H1 (cell line): ENCODE results near the gene CD59. TPM values are rescaled to one million over a fixed set of nuclear protein-coding genes. Genes with fewer than 3 reads are reported as not detected.

ENCODE experiments used
- CTCF ChIA-PET: fragments of 300-600 bp; sonication (Branson Sonifier 250); formaldehyde crosslinking; loops from one replicate; lab custom pipeline; 2021; ENCODE audit not compliant: partially characterized antibody; lab: Charles Lee
- POLR2A ChIA-PET: fragments of 300-600 bp; sonication (Branson Sonifier 250); formaldehyde crosslinking; loops from one replicate; lab custom pipeline; 2021; ENCODE audit warnings: inconsistent platforms; ENCODE audit not compliant: partially characterized antibody; lab: Charles Lee
- DNase-seq, 2 experiments: peaks; one replicate each; pipeline versions ENCODE4 v3.0.0 to v3.0.0-alpha.2; 2010 to 2022; ENCODE audit warnings: low spot score in 2 of 2, low read depth in 1 of 2, mixed read lengths in 1 of 2
- FAIRE-seq: peaks from 2 replicates; lab custom pipeline; 2011; peaks lifted over from hg19 to GRCh38; lab: Jason Lieb, UNC
- H2AFZ ChIP-seq: 2 replicates; pipeline ENCODE4 v1.8.1; 2012; ENCODE audit warnings: low read length, inconsistent platforms
- H2AK5ac ChIP-seq: 2 replicates; pipeline ENCODE4 v1.6.1; 2013; ENCODE audit warnings: low read depth, low read length
- H2BK120ac ChIP-seq: replicated peaks from 2 replicates; pipeline ENCODE3; 2013; ENCODE audit warnings: low read depth, low read length, inconsistent platforms
- H2BK12ac ChIP-seq: 2 replicates; pipeline ENCODE4 v1.6.1; 2013; ENCODE audit warnings: low read depth, low read length
- H2BK15ac ChIP-seq: 2 replicates; pipeline ENCODE4 v1.6.1; 2013; ENCODE audit warnings: low read length
- H2BK20ac ChIP-seq: 2 replicates; pipeline ENCODE4 v1.6.1; 2013; ENCODE audit warnings: low read length
- H2BK5ac ChIP-seq: 2 replicates; pipeline ENCODE4 v1.6.1; 2013; ENCODE audit warnings: low read depth, low read length
- H3K14ac ChIP-seq: 2 replicates; pipeline ENCODE4 v1.6.1; 2013; ENCODE audit warnings: inconsistent platforms; ENCODE audit not compliant: insufficient read length
- H3K18ac ChIP-seq: 2 replicates; pipeline ENCODE4 v1.6.1; 2013; ENCODE audit warnings: low read length; ENCODE audit errors: extremely low read depth
- H3K23ac ChIP-seq: 2 replicates; pipeline ENCODE4 v1.6.1; 2013; ENCODE audit warnings: inconsistent platforms; ENCODE audit not compliant: insufficient read length
- H3K23me2 ChIP-seq: 2 replicates; pipeline ENCODE4 v1.6.1; 2013; ENCODE audit warnings: low read depth, low read length
- H3K27ac ChIP-seq: 2 replicates; pipeline ENCODE4 v1.6.1; 2011; ENCODE audit warnings: low read depth, low read length, inconsistent platforms
- H3K27me3 ChIP-seq, 4 experiments: replicated peaks in 1 of 4; 1 replicate in 1 of 4; 2 replicates in 3 of 4; pipeline versions ENCODE4 v1.6.1 to v1.8.1; 2011 to 2013; ENCODE audit warnings: low read length in 3 of 4, mild to moderate bottlenecking in 3 of 4, inconsistent platforms in 2 of 4, mixed read lengths in 2 of 4, moderate library complexity in 1 of 4; ENCODE audit not compliant: control insufficient read depth in 3 of 4, insufficient read depth in 3 of 4; ENCODE audit errors: extremely low read depth in 1 of 4
- H3K36me3 ChIP-seq, 4 experiments: 2 replicates each; pipeline versions ENCODE4 v1.6.1 to v1.8.1; 2011 to 2013; ENCODE audit warnings: mild to moderate bottlenecking in 4 of 4, low read length in 3 of 4, moderate library complexity in 2 of 4, control low read depth in 1 of 4, inconsistent platforms in 1 of 4; ENCODE audit not compliant: insufficient read depth in 4 of 4, control insufficient read depth in 2 of 4
- H3K4ac ChIP-seq: replicated peaks from 2 replicates; pipeline ENCODE3; 2013; ENCODE audit warnings: low read length, low read depth, mixed read lengths, inconsistent platforms; ENCODE audit not compliant: insufficient read length
- H3K4me1 ChIP-seq, 4 experiments: replicated peaks in 1 of 4; 1 replicate in 1 of 4; 2 replicates in 3 of 4; pipeline versions ENCODE4 v1.6.1 to v1.8.1; 2011 to 2013; ENCODE audit warnings: low read length in 3 of 4, inconsistent platforms in 2 of 4, mixed read lengths in 1 of 4; ENCODE audit not compliant: insufficient read depth in 4 of 4, control insufficient read depth in 3 of 4
- H3K4me2 ChIP-seq, 2 experiments: 2 replicates each; pipeline versions ENCODE4 v1.6.1 to v1.8.1; 2011 to 2013; ENCODE audit warnings: low read depth in 2 of 2, low read length in 2 of 2, control low read depth in 1 of 2, inconsistent platforms in 1 of 2, mild to moderate bottlenecking in 1 of 2; ENCODE audit not compliant: insufficient read depth in 1 of 2
- H3K4me3 ChIP-seq, 4 experiments: fragments of 200-600, 300-600 bp in 1 of 4; sonication (generic), shearing (Covaris generic), sonication (Bioruptor Twin) in 1 of 4; 2 replicates each; pipeline versions ENCODE4 v1.5.1 to v1.8.1; 2011 to 2016; ENCODE audit warnings: low read length in 4 of 4, low read depth in 3 of 4, control low read depth in 2 of 4, inconsistent platforms in 2 of 4, mild to moderate bottlenecking in 2 of 4, mixed read lengths in 1 of 4, moderate library complexity in 1 of 4; ENCODE audit not compliant: insufficient read depth in 2 of 4; ENCODE audit errors: extremely low read depth in 1 of 4
- H3K56ac ChIP-seq: replicated peaks from 2 replicates; pipeline ENCODE3; 2013; ENCODE audit warnings: low read depth, mild to moderate bottlenecking, mixed read lengths, low read length, inconsistent platforms; ENCODE audit not compliant: insufficient read length
- H3K79me1 ChIP-seq: 2 replicates; pipeline ENCODE4 v1.6.1; 2013; ENCODE audit warnings: low read depth, low read length, control low read depth
- H3K79me2 ChIP-seq, 2 experiments: 2 replicates each; pipeline versions ENCODE4 v1.6.1 to v1.8.1; 2012 to 2013; ENCODE audit warnings: low read length in 2 of 2, mild to moderate bottlenecking in 2 of 2, inconsistent platforms in 1 of 2; ENCODE audit not compliant: insufficient read depth in 2 of 2, control insufficient read depth in 1 of 2
- H3K9ac ChIP-seq, 4 experiments: replicated peaks in 1 of 4; 1 replicate in 1 of 4; 2 replicates in 3 of 4; pipeline versions ENCODE4 v1.6.1 to v1.8.1; 2011 to 2013; ENCODE audit warnings: low read depth in 3 of 4, low read length in 3 of 4, control low read depth in 2 of 4, mild to moderate bottlenecking in 2 of 4, moderate library complexity in 2 of 4, inconsistent platforms in 1 of 4; ENCODE audit errors: extremely low read depth in 1 of 4
- H3K9me3 ChIP-seq, 2 experiments: 2 replicates each; pipeline versions ENCODE4 v1.6.1 to v1.8.1; 2012 to 2013; ENCODE audit warnings: mild to moderate bottlenecking in 2 of 2, moderate library complexity in 2 of 2, control low read depth in 1 of 2, inconsistent platforms in 1 of 2, low read depth in 1 of 2, low read length in 1 of 2, mixed read lengths in 1 of 2; ENCODE audit not compliant: insufficient read depth in 2 of 2
- H4K20me1 ChIP-seq, 2 experiments: replicated peaks in 1 of 2; 2 replicates each; pipeline versions ENCODE3 to v1.8.1; 2011 to 2013; ENCODE audit warnings: inconsistent platforms in 2 of 2, low read length in 2 of 2, mild to moderate bottlenecking in 1 of 2; ENCODE audit not compliant: insufficient read depth in 2 of 2, control insufficient read depth in 1 of 2
- H4K5ac ChIP-seq: 2 replicates; pipeline ENCODE4 v1.6.1; 2013; ENCODE audit warnings: low read length, low read depth, mixed read lengths, inconsistent platforms; ENCODE audit not compliant: insufficient read length
- H4K8ac ChIP-seq: 2 replicates; pipeline ENCODE4 v1.8.0; 2013; ENCODE audit warnings: mild to moderate bottlenecking, moderate library complexity, low read length, inconsistent platforms; ENCODE audit not compliant: insufficient read depth; ENCODE audit errors: extremely low read depth
- H4K91ac ChIP-seq: replicated peaks from 2 replicates; pipeline ENCODE3; 2013; ENCODE audit warnings: low read length, mixed read lengths, inconsistent platforms; ENCODE audit not compliant: insufficient read length
- BACH1 ChIP-seq: IDR thresholded peaks from 2 replicates; pipeline ENCODE4 v1.6.1; 2012; ENCODE audit warnings: low read length, improper control_type of control experiment
- BCL11A ChIP-seq, 2 experiments: IDR thresholded peaks; one replicate each; pipeline ENCODE4 v1.6.1; 2011; ENCODE audit warnings: low read depth in 2 of 2, low read length in 2 of 2, mild to moderate bottlenecking in 2 of 2
- CHD2 ChIP-seq: IDR thresholded peaks from 2 replicates; pipeline ENCODE4 v1.6.1; 2012; ENCODE audit warnings: low read length, improper control_type of control experiment
- E2F6 ChIP-seq: IDR thresholded peaks from 2 replicates; pipeline ENCODE4 v1.6.1; 2012; ENCODE audit warnings: inconsistent platforms
- KDM1A ChIP-seq: fragments of 200-600, 300-600 bp; sonication (generic); IDR thresholded peaks from 2 replicates; pipeline ENCODE4 v1.7.1; 2016; ENCODE audit warnings: mild to moderate bottlenecking, low read length, borderline replicate concordance
- MAFK ChIP-seq: IDR thresholded peaks from 2 replicates; pipeline ENCODE4 v1.6.1; 2012; ENCODE audit warnings: low read depth, mild to moderate bottlenecking, improper control_type of control experiment, low read length
- PHF8 ChIP-seq: fragments of 200-600 bp; sonication (generic); conservative IDR thresholded peaks from 2 replicates; pipeline ENCODE4 v1.7.1; 2012; ENCODE audit warnings: low read depth, mild to moderate bottlenecking, inconsistent platforms, low read length, moderate library complexity
- RNF2 ChIP-seq: fragments of 200-900, 300-1000 bp; sonication (generic); IDR thresholded peaks from 2 replicates; pipeline ENCODE4 v1.7.1; 2016; ENCODE audit warnings: borderline replicate concordance, low read depth, mild to moderate bottlenecking, antibody characterized with exemption, low read length; ENCODE audit not compliant: poor library complexity, severe bottlenecking; ENCODE audit errors: missing control alignments
- SAP30 ChIP-seq: fragments of 300-600 bp; sonication (generic); IDR thresholded peaks from 2 replicates; pipeline ENCODE4 v1.7.1; 2012; ENCODE audit warnings: low read length, moderate library complexity, mild to moderate bottlenecking, inconsistent platforms; ENCODE audit not compliant: insufficient read depth, insufficient replicate concordance
- SIRT6 ChIP-seq: IDR thresholded peaks from one replicate; pipeline ENCODE4 v1.7.1; 2012; ENCODE audit warnings: low read length, inconsistent platforms
- TAF1 ChIP-seq: IDR thresholded peaks from 2 replicates; pipeline ENCODE4 v1.6.1; 2011; ENCODE audit warnings: mild to moderate bottlenecking, low read depth, low read length
- TEAD4 ChIP-seq: IDR thresholded peaks from 2 replicates; pipeline ENCODE4 v1.6.1; 2012; ENCODE audit warnings: low read depth, low read length, inconsistent platforms, mixed read lengths
- WGBS, 2 experiments: shearing (Covaris generic) in 1 of 2; methylation state at CpG; one replicate each; pipeline versions ENCODE4 v1.1.6 to v1.1.7; 2013 to 2015; ENCODE audit warnings: low lambda C conversion rate in 2 of 2, mixed read lengths in 2 of 2, inconsistent platforms in 1 of 2, low coverage in 1 of 2, missing lambda C conversion rate in 1 of 2; ENCODE audit not compliant: insufficient replicate concordance in 2 of 2, insufficient coverage in 1 of 2, insufficient read length in 1 of 2; ENCODE audit errors: extremely low coverage in 1 of 2, missing lambda C conversion rate in 1 of 2; 5-methylcytosine and 5-hydroxymethylcytosine counted together
- polyA plus RNA-seq, 7 experiments: library from polyadenylated mRNA; depleted of rRNA in 3 of 7; stranded (reverse) in 5 of 7; unstranded in 2 of 7; fragments of >200 nt in 5 of 7; fragments of 200-250 nt in 2 of 7; gene quantifications; 1 replicate in 5 of 7; 2 replicates in 1 of 7; 4 replicates in 1 of 7; pipeline versions ENCODE4 v1.2.1 to v1.2.3, GENCODE V29; 2011 to 2013; ENCODE audit warnings: missing spikeins in 2 of 7, mixed read lengths in 2 of 7
- total RNA-seq: library from RNA; stranded (reverse); fragmentation: NEBNext Ultra II Directional; extraction: Animal tissue kit (Norgen Biotek cat#: 25700); gene quantifications from 2 replicates; pipeline ENCODE4 v1.2.1, GENCODE V29; 2021

The CD59 gene
- total and polyA plus RNA-seq, 2 of the 8 experiments (the other 6 are each of a cell fraction or from before 2014, with no cell fraction given), result 63.1 to 90.3 TPM

GRCh38 chr11:33772300-33772699 is 36.1 kb upstream of the CD59 start:
- H4K5ac ChIP-seq, result no peak overlapping the region
- no peak overlapping the region for H3K27ac ChIP-seq
- no peak overlapping the region for H3K9ac ChIP-seq
- H3K4me3 ChIP-seq, result no peak overlapping the region
- H4K91ac ChIP-seq, result no peak overlapping the region
- peaks cover 2 to 13% of the 10 kb centered on the region in 2 experiments for H4K20me1 ChIP-seq
- POLR2A ChIA-PET, result no interaction called here
- H4K8ac ChIP-seq, result no peak overlapping the region
- 0 out of 4 replicates have a peak, but pooled peaks cover 0 to 9% of the 10 kb centered on the region in 2 experiments for H3K79me2 ChIP-seq
- DNase-seq (no peak), FAIRE-seq (no peak)
- H3K9me3 ChIP-seq, result no peaks in the 10 kb centered on the region
- 88% methylated on average over 4 of the region's 4 CpGs; no CpG with 5 or more reads in 1 of the 2 experiments for WGBS, 2 experiments
- H3K56ac ChIP-seq, result no peak overlapping the region
- H3K18ac ChIP-seq, result no peak overlapping the region
- no peak overlapping the region for H2BK12ac ChIP-seq
- H3K27me3 ChIP-seq, result peaks cover 0 to 13% (median 2%) of the 10 kb centered on the region in 4 experiments; a peak in 3 of 7 replicates
- H3K36me3 ChIP-seq, result peaks cover 0 to 3% (median 1%) of the 10 kb centered on the region in 4 experiments; a peak in 2 of 8 replicates
- H3K4ac ChIP-seq, result no peak overlapping the region
- no peak overlapping the region for H3K23ac ChIP-seq
- peaks cover 0 to 4% (median 2%) of the 10 kb centered on the region in 4 experiments; a peak in 4 of 7 replicates for H3K4me1 ChIP-seq
- H2BK5ac ChIP-seq, result no peak overlapping the region
- CTCF ChIA-PET, result interaction anchor here (1.5 to 2.1 kb wide), 3 partner anchors 25 to 57 kb away, joined by 3 to 9 read pairs (median 4); no protein-coding TSS in a partner anchor
- H3K14ac ChIP-seq, result no peak overlapping the region
- H2BK120ac ChIP-seq, result no peak overlapping the region
- no peak overlapping the region for H2AK5ac ChIP-seq
- no peak overlapping the region for H2BK20ac ChIP-seq
- H2BK15ac ChIP-seq, result no peak overlapping the region
- no peak for TF ChIP-seq TAF1
- no peak for TF ChIP-seq CHD2
- TF ChIP-seq MAFK, result no peak
- TF ChIP-seq SAP30, result no peak
- no peak for TF ChIP-seq BACH1
- TF ChIP-seq RNF2, result no peak
- TF ChIP-seq PHF8, result no peak
- no peak for TF ChIP-seq TEAD4
- no peak for TF ChIP-seq KDM1A
- TF ChIP-seq E2F6, result no peak
- no peak for TF ChIP-seq BCL11A (IDR thresholded peaks at IDR 0.05; ENCODE audit: low read depth in 2 of 2, low read length in 2 of 2)
- TF ChIP-seq SIRT6, result no peak
- no peaks in the 10 kb centered on the region for H3K79me1 ChIP-seq
- peaks cover 7% of the 10 kb centered on the region; the same call in 1 of the 2 replicates for H3K23me2 ChIP-seq
- no peak overlapping the region; a peak in 1 of 4 replicates for H3K4me2 ChIP-seq
- H2AFZ ChIP-seq, result no peak overlapping the region
